ENCODE measurements around the gene PMM1.

The PMM1 gene

GRCh38 chr22:41539146-41540005, 50.3 kb downstream of the PMM1 start:
- Mint-ChIP-seq H3K9me3 (no peaks in the 10 kb centered on the region), H3K4me3 (no peak overlapping the region), H3K4me1 (peaks cover 46% of the 10 kb centered on the region), H3K27me3 (no peaks in the 10 kb centered on the region), H3K27ac (peak overlapping the region in 1 of 2 donors; percentile 1)
- ATAC-seq: no peak
- no peak for DNase-seq

- DNase-seq (no peak), ATAC-seq (no peak)
- peaks cover 42% of the 10 kb centered on the region for H3K4me1 Mint-ChIP-seq
- H3K27ac Mint-ChIP-seq: peak overlapping the region in 1 of 2 donors; percentile 43
- H3K9me3 Mint-ChIP-seq: no peaks in the 10 kb centered on the region
- no peak overlapping the region for H3K4me3 Mint-ChIP-seq
- H3K27me3 Mint-ChIP-seq: no peaks in the 10 kb centered on the region
These were observed 51.1 kb downstream of the PMM1 start for GRCh38 chr22:41538583-41538982.

GRCh38 chr22:41537203-41537602, 52.4 kb downstream of the PMM1 start:
- ATAC-seq (no peak), DNase-seq (no peak)
- Mint-ChIP-seq H3K4me3 (no peak overlapping the region), H3K27me3 (no peaks in the 10 kb centered on the region), H3K27ac (no peak overlapping the region), H3K9me3 (no peaks in the 10 kb centered on the region), H3K4me1 (peaks cover 33% of the 10 kb centered on the region)

GRCh38 chr22:41535244-41535643, 54.4 kb downstream of the PMM1 start:
- no peak for DNase-seq
- peak overlapping the region in 1 of 2 donors; percentile 27 for H3K27ac Mint-ChIP-seq
- H3K4me1 Mint-ChIP-seq: peaks cover 14% of the 10 kb centered on the region
- no peaks in the 10 kb centered on the region for H3K27me3 Mint-ChIP-seq
- no peak overlapping the region for H3K4me3 Mint-ChIP-seq
- no peak for ATAC-seq
- H3K9me3 Mint-ChIP-seq: no peaks in the 10 kb centered on the region

DNA sequence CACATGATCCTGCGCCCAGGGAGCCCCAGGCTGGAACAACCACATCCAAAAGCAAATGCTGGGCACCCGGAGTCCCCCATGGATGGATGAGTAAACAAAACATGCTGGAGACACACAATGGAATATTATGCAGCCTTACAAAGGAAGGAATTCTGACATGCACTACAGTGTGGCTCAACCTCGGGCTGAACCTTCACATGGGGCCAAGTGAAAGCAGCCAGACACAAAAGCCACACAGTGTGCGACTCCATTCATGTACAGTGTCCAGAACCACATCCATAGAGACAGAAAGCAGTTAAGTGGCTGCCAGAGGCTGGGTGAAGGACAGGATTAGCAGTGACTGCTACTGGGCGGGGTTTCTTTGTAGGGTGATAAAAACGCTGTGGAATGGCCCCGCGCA, 55.4 kb downstream of the PMM1 start:
- Mint-ChIP-seq H3K4me3 (no peak overlapping the region), H3K27ac (no peak overlapping the region), H3K27me3 (no peaks in the 10 kb centered on the region), H3K4me1 (peaks cover 9% of the 10 kb centered on the region), H3K9me3 (no peaks in the 10 kb centered on the region)
- DNase-seq (no peak), ATAC-seq (no peak)

GRCh38 chr22:41532908-41533825, 56.5 kb downstream of the PMM1 start:
- ATAC-seq (peak; percentile 85), DNase-seq (peak; percentile 68 to 76)
- Mint-ChIP-seq H3K27me3 (no peaks in the 10 kb centered on the region), H3K9me3 (no peaks in the 10 kb centered on the region), H3K27ac (peak overlapping the region in 1 of 2 donors; percentile 32), H3K4me3 (no peak overlapping the region), H3K4me1 (peaks cover 9% of the 10 kb centered on the region)

DNA sequence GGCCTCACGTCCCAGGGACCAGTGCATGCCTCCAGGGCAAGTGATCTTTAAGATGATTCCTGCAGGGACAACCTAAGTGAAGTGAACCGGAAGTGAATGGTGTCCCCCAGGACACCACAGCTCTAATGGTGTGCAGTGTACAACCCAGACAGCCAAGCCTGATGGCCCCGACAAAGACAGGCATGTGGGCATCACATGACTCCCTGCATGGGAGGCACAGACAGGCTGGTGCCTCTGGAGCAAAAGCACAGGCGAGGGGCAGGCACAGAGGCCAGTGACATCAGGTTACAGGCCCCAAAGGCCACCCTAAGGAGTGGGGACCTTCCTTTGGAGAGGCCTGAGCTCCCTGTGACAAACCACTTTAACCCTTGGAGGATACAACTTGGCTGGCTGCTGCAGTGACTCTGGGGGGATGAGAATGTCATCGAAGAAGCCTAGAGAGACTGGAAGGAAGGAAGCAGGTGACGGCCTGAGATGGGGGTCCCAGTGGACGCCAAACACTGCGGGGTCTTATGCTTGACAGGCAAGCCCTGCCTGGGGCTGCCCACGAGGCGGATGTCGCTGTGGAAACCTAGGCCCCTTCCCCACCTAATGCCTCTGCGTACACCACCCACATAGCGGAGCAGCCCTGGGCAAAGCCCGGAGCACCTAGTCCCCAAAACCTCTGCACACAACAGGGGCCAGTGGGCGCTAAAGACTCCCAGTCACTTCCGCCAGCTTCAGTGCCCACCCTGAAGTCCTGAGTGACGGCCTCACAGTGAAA, 57.7 kb downstream of the PMM1 start:
- DNase-seq: no peak
- Mint-ChIP-seq H3K9me3 (no peaks in the 10 kb centered on the region), H3K27me3 (no peaks in the 10 kb centered on the region), H3K4me1 (peaks cover 9% of the 10 kb centered on the region), H3K27ac (peak overlapping the region in 1 of 2 donors; percentile 14), H3K4me3 (no peak overlapping the region)
- no peak for ATAC-seq

GRCh38 chr22:41530890-41531714, 58.5 kb downstream of the PMM1 start:
- peak overlapping the region in 1 of 2 donors; percentile 8 for H3K27ac Mint-ChIP-seq
- no peak overlapping the region for H3K4me3 Mint-ChIP-seq
- ATAC-seq (no peak), DNase-seq (no peak)
- peaks cover 15% of the 10 kb centered on the region for H3K4me1 Mint-ChIP-seq
- no peaks in the 10 kb centered on the region for H3K27me3 Mint-ChIP-seq
- H3K9me3 Mint-ChIP-seq: no peaks in the 10 kb centered on the region

DNA sequence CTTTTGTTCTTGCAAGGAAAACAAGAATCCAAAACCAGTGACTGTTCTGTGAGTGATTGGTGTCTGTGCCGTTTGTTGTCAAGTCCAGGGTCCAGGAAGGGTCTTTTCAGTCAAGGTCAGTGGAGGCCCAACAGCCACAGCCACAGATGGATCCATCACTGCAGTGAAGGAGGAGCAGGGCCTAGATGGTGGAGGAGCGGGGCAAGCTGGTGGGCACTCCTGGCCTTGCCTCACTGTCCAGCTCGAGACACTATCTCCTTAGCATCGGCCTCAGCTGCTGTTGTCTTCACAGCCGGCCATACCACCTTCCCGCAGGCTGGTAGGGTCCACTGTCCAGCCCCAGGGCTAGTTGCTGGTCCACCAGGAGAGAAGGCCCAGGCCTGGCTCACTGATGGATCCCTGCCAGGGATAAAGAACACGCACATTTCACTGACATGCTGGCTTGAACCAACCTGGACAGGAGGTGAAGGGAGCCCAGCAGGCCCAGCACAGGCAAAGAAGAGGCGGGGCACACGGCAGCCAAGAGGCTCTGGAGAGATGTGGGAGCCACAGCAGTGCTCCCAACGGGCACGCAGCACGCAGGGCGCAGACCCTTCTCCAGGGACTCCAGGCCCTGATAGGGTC, 60.6 kb downstream of the PMM1 start:
- Mint-ChIP-seq H3K27me3 (no peaks in the 10 kb centered on the region), H3K9me3 (no peaks in the 10 kb centered on the region), H3K4me1 (peaks cover 27% of the 10 kb centered on the region), H3K4me3 (no peak overlapping the region), H3K27ac (peak overlapping the region; percentile 21 to 48)
- ATAC-seq: no peak
- DNase-seq: no peak

DNA sequence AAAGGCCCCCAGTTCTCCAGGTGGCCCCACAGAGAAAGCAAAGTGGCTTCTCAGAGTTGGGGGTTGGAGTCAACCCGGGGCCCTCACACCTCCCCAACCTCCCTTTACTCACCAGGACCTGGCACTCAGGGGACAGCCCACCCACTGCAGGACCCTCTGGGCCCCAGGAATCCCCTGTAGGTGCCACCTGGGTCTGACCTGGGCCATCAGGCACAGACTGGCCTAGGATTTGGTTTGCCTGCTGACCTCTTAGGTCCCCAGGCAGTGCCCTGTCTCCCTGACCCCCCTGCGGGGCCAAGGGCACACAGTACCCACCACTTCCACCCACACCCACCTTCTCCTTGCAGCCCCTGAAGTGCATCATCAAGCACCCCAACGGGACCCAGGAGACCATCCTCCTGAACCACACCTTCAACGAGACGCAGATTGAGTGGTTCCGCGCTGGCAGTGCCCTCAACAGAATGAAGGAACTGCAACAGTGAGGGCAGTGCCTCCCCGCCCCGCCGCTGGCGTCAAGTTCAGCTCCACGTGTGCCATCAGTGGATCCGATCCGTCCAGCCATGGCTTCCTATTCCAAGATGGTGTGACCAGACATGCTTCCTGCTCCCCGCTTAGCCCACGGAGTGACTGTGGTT, 61.4 kb downstream of the PMM1 start:
- ATAC-seq: no peak
- Mint-ChIP-seq H3K4me3 (no peak overlapping the region), H3K27ac (peak overlapping the region in 1 of 2 donors; percentile 93), H3K9me3 (no peaks in the 10 kb centered on the region), H3K4me1 (peaks cover 29% of the 10 kb centered on the region), H3K27me3 (no peaks in the 10 kb centered on the region)
- DNase-seq: no peak

Measured in stimulated activated naive CD8-positive, alpha-beta T cell treated with anti-CD3 and anti-CD28 coated beads, Interleukin-15, amount 100 ng/mL, for 72 hours (primary cell).